ENCODE measurements around the gene NFATC1. TPM values are rescaled to one million over a fixed set of nuclear protein-coding genes. Genes with fewer than 3 reads are reported as not detected.

The NFATC1 gene
- total RNA-seq, 2 donors from 2014 or later: 89.4 to 94.8 TPM

DNA sequence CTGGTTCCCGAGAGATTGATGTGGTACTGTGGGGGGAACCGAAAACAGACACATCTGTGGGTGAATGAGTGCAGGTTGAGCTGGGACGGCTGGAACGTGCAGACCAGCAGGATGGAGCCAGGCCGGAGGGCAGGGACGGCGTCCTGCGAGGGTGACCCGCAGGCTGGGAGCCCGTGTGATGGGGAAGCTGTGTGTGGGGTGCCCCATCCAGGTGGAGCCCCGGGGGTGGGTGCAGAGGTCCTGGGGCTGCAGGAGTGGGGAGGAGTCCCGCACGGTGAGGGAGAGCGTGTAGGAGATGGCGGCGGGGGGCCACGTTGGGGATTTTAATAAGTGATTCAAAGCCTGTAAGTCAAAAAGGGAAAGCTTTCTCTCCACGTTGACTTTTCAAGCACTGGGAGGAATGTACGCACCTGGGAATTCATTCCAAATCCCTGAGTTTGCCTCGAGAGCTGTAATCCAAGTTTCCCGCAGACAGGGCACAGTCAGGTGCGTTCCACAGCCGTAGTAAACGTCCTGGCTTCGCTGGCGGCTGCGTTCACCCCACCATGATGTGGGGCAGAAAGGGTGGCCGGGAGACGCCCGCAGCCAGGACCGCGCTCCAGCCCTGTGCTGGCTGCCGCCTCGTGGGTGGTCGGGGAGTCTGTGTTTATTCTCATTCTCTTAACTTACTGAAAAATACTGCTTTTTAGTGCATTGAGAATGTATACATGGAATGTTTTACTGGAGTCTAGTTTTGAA is 54.0 kb downstream of the NFATC1 start:
- DNase-seq (ENCODE audit: low spot score in 2 of 2) (no peak), ATAC-seq (no peak)
- Mint-ChIP-seq H3K27ac (peak overlapping the region in 1 of 2 donors; percentile 33), H3K36me3 (peaks cover 10 to 16% of the 10 kb centered on the region in 2 donors), H3K9me3 (no peaks in the 10 kb centered on the region)

- Mint-ChIP-seq H3K27ac (peak overlapping the region; percentile 81 to 82), H3K9me3 (no peaks in the 10 kb centered on the region), H3K36me3 (peaks cover 10 to 16% of the 10 kb centered on the region in 2 donors)
- no peak for ATAC-seq
- no peak for DNase-seq (ENCODE audit: low spot score in 2 of 2)
Measured at GRCh38 chr18:79450289-79451080, 54.8 kb downstream of the NFATC1 start.

DNA sequence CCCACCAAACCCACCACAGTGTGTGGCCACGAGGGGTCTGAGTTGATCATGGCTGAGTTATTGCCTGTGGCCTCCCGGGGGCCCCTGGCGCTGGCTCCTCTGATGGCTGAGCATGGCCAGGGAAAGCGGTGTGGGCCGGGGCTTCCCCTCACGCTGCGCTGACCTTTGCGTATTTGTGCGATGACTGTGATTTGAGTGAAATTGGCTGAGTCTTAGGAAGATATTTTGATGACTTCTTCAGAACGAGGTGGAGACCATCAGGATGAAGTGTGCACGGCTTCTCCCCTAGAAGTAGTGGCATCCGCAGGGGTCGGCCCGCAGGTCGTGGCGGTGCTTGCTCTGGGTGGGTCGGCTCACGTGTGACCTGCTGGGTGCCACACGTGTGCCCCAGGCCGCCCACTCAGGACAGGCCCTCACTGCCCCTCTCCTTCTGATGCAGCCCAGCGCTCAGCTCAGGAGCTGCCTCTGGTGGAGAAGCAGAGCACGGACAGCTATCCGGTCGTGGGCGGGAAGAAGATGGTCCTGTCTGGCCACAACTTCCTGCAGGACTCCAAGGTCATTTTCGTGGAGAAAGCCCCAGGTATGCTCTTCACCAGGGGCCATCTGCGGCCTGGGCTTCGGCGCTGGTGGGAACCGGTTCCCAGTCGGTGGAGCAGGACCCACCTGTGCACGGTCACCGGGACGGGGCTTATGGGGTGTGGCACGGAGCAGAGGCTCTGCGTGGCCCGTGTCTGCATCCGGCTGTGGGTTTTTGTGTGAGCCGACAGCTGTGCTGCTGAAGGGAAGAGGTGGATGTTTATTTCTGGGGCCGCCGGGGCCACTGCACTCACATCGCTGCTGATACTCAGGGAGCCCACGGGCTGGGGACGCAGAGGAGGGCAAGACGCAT is 55.8 kb downstream of the NFATC1 start:
- peaks cover 10 to 16% of the 10 kb centered on the region in 2 donors for H3K36me3 Mint-ChIP-seq

DNA sequence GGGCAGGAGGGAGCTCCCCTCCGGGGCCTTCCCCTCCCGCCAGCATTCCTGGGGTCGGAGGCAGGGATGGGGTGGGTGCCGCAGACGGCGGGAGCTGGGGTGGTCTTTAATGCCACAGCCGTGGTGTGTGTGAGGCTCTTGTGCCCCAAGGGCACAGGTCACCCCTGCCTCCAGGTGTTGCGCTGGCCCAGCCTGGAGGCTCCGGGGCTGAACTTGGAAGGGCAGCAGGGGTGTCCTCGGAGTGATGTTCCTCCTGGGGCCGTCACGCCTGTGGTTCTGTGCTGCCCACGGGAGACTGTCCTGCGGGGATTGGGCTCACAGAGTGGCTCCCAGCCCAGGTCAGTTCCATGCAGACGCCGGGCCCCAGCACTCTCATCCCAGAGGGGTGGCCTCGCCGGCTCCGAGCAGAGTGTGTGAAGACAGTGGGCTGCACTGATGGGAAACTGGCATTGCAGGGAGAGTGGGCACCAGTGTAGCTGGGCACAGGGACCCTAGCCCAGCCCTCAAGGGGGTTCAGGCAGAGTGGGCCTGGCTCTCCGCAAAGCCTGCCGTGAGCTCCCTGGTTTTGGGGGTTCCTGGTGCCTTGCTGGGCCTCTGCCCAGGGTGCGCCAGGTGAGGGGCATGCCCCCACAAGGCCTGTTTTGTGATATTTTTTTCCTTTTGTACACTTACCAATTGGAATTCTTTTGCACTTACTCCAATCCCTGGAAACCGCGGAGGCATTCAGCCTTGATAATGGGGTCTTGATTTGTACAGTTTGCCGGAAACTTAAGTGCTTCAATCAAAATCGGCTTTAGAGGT is 56.7 kb downstream of the NFATC1 start:
- DNase-seq (ENCODE audit: low spot score in 2 of 2): no peak
- peaks cover 10 to 16% of the 10 kb centered on the region in 2 donors for H3K36me3 Mint-ChIP-seq
- H3K27ac Mint-ChIP-seq: no peak overlapping the region
- no peak for ATAC-seq
- no peaks in the 10 kb centered on the region for H3K9me3 Mint-ChIP-seq

More for the DNA sequence above, 55.8 kb downstream of the NFATC1 start:
- Mint-ChIP-seq H3K9me3 (no peaks in the 10 kb centered on the region), H3K27ac (peak overlapping the region; percentile 81 to 82)
- ATAC-seq (no peak), DNase-seq (ENCODE audit: low spot score in 2 of 2) (no peak)

DNA sequence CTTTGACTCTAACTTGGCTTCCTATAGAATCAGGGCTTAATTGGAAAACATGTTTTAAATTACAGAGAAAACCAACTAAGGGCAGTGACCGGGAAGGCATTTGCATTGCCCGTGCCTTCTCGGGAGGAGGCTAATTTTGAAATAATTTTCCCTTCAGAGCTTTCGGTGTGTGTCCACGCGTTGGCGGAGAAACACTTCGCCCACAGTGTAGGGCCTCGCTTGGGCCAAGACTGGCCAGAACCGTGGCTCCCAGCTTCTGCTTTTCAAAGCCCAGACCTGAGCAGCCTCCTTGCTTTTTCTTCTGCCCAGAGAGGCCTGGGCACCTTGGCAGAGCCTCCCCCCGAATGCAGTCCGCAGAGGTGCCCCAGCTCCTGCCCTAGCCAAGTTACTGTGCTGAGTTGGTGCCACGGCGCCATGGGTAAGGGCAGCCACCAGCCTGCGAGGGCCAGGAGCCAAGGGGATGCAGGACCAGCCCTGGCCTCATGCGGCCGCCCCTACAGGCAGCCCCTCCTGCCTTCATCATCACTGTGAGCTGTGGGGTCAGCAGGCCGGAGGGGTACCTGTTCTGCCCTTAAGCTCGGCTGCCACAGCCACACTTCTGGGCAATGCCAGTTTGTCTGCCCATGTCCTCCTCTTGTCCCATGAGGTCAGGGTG is 57.4 kb downstream of the NFATC1 start:
- H3K27ac Mint-ChIP-seq: peak overlapping the region; percentile 44 to 62
- H3K9me3 Mint-ChIP-seq: no peaks in the 10 kb centered on the region
- ATAC-seq: no peak
- DNase-seq (ENCODE audit: low spot score in 2 of 2): no peak
- H3K36me3 Mint-ChIP-seq: peaks cover 10 to 16% of the 10 kb centered on the region in 2 donors

GRCh38 chr18:79453816-79454735 is 58.3 kb downstream of the NFATC1 start:
- DNase-seq (ENCODE audit: low spot score in 2 of 2) (no peak), ATAC-seq (no peak)
- H3K27ac Mint-ChIP-seq: peak overlapping the region in 1 of 2 donors; percentile 77
- H3K36me3 Mint-ChIP-seq: peaks cover 10 to 16% of the 10 kb centered on the region in 2 donors
- H3K9me3 Mint-ChIP-seq: no peaks in the 10 kb centered on the region

DNA sequence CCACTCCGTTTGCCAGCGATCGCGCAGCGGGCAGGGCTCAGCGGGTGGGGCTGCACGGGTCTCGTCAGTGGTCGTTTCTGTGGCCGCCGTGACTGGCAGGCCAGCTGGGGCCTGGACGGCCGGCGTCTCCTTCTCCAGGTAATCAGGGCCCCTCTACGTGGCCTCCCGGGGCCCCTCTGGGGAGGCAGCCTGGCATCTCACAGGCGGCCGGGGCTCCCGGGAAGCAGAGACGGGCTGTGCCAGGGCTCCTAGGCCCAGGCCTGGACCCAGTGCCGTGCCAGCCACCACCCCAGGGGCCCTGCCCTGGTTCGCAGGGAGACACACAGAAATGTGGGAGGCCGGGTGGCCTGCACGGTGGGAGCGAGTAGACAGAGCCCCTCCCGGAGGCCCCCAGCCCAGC is 59.5 kb downstream of the NFATC1 start:
- DNase-seq (ENCODE audit: low spot score in 2 of 2): no peak
- Mint-ChIP-seq H3K9me3 (no peaks in the 10 kb centered on the region), H3K36me3 (peaks cover 10 to 12% of the 10 kb centered on the region in 2 donors), H3K27ac (no peak overlapping the region)
- no peak for ATAC-seq

GRCh38 chr18:79456105-79456980 is 60.6 kb downstream of the NFATC1 start:
- Mint-ChIP-seq H3K36me3 (peaks cover 5 to 7% of the 10 kb centered on the region in 2 donors), H3K27ac (peak overlapping the region; percentile 10 to 83), H3K9me3 (no peaks in the 10 kb centered on the region)
- ATAC-seq (no peak), DNase-seq (ENCODE audit: low spot score in 2 of 2) (no peak)

DNA sequence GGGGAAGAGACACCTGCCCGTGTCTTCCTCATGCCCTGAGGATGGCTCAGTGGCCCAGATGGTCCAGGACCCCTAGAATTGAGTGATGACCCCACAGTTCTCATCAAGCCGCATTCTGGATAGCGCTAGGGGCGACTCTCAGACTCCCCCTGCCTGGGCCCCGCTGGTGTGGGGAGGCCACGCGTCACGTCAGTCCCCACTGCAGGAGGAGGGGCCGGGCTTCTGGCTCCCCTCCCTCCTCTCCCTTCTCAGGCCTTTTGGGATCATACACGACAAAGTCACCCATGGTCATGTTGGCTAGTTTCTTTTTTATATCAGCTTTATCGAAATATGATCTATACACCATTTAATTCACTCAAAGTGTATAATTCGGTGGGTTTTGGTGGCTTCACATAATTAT is 61.5 kb downstream of the NFATC1 start:
- Mint-ChIP-seq H3K9me3 (no peaks in the 10 kb centered on the region), H3K36me3 (peaks cover 0 to 4% of the 10 kb centered on the region in 2 donors), H3K27ac (peak overlapping the region in 1 of 2 donors; percentile 83)
- DNase-seq (ENCODE audit: low spot score in 2 of 2): no peak
- ATAC-seq: no peak

- ATAC-seq: no peak
- no peak for DNase-seq (ENCODE audit: low spot score in 2 of 2)
- peaks cover 0 to 4% of the 10 kb centered on the region in 2 donors for H3K36me3 Mint-ChIP-seq
Measured at GRCh38 chr18:79457652-79458051, 61.9 kb downstream of the NFATC1 start.

GRCh38 chr18:79458131-79458838 is 62.6 kb downstream of the NFATC1 start:
- ATAC-seq: peak in 1 of 2 donors; percentile 15
- H3K9me3 Mint-ChIP-seq: no peaks in the 10 kb centered on the region
- H3K36me3 Mint-ChIP-seq: peaks cover 0 to 4% of the 10 kb centered on the region in 2 donors
- H3K27ac Mint-ChIP-seq: peak overlapping the region in 1 of 2 donors; percentile 85
- DNase-seq (ENCODE audit: low spot score in 2 of 2): no peak

More at GRCh38 chr18:79457652-79458051, 61.9 kb downstream of the NFATC1 start:
- H3K27ac Mint-ChIP-seq: peak overlapping the region in 1 of 2 donors; percentile 85
- H3K9me3 Mint-ChIP-seq: no peaks in the 10 kb centered on the region

GRCh38 chr18:79458917-79459803 is 63.4 kb downstream of the NFATC1 start:
- no peak for DNase-seq (ENCODE audit: low spot score in 2 of 2)
- Mint-ChIP-seq H3K27ac (peak overlapping the region; percentile 85 to 94), H3K9me3 (no peaks in the 10 kb centered on the region), H3K36me3 (peaks cover 0 to 4% of the 10 kb centered on the region in 2 donors)
- ATAC-seq: no peak
